ENCODE data around the gene ACIN1.

Gene ACIN1

DNA sequence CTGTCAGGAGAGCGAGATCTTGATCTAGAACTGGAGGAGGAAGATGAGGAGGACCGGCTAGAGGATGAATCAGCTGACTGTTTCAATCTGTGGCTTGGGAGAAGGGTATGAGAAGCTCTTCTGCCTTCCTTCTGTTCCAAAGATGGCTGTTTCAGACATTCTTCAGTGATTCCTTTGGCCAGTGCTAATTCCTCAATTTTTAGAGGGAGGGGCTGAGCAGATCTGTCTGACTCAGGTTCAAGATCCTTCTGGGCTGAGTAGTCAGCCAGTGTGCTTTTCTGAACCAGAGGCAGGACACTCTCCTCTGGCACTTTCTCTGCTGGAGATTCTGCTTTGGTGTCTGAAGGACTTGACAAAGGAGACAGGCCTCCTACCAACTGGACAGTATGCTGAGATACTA lies 15.2 kb downstream of the ACIN1 start:
- DNase-seq (ENCODE audit: low read depth), result no peak

- DNase-seq (ENCODE audit: low read depth), result no peak
These were observed 16.2 kb downstream of the ACIN1 start for GRCh38 chr14:23078692-23079116.

DNA sequence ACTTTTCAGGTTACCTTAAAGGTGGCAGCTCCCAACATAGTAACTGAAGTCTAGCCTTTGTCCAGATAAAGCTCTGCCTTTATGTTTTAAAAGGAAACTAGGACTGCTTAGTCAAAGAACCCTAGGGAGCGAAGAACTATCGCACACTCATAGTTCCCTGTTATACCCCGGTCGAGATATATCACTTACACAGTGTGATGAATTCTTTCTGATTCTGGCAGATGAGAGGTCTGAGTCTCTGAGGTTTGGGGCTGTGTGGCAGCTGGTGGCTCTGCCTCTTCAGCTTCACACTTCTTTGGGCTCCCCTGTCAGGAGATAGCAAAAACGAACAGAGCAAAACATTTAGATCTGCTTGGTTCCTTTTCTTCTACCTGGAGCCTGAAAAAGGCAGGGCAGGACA lies 17.0 kb downstream of the ACIN1 start:
- DNase-seq (ENCODE audit: low read depth), result no peak

- no peak for DNase-seq (ENCODE audit: low read depth)
These were observed 18.0 kb downstream of the ACIN1 start for GRCh38 chr14:23076785-23077408.

GRCh38 chr14:23074906-23075305 lies 20.0 kb downstream of the ACIN1 start:
- no peak for DNase-seq (ENCODE audit: low read depth)

DNA sequence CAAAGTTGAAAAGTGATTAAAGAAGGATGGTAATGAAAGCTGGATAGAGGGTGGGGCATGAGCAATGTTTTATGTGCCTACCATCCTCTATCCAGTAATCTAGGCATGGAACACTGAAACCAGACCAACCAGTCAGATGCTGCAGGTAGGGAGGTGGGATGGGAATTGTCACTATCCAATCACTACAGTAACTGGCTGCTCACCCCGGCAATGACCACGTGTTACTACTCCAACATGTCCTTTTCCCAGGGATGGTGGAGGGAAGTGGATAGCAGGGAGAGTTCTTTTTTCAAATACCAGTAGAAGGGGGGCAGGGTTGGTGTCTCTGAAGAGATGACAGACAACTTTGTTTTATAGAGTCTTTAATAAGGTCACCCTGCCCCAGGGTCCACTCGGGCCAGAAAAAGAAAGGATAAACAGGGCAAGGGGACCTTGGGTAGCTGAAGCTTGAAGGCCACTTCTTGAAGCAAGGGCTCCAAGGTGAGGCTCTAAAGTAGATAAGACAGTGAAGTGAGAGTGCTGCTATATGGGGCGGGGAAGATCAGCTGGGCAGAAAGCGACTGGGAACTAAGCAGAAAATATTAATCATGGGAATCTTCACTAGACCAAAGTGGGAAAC lies 22.9 kb downstream of the ACIN1 start:
- DNase-seq (ENCODE audit: low read depth), result no peak

GRCh38 chr14:23071244-23071920 lies 23.6 kb downstream of the ACIN1 start:
- peak; percentile 51 for DNase-seq (ENCODE audit: low read depth)

DNA sequence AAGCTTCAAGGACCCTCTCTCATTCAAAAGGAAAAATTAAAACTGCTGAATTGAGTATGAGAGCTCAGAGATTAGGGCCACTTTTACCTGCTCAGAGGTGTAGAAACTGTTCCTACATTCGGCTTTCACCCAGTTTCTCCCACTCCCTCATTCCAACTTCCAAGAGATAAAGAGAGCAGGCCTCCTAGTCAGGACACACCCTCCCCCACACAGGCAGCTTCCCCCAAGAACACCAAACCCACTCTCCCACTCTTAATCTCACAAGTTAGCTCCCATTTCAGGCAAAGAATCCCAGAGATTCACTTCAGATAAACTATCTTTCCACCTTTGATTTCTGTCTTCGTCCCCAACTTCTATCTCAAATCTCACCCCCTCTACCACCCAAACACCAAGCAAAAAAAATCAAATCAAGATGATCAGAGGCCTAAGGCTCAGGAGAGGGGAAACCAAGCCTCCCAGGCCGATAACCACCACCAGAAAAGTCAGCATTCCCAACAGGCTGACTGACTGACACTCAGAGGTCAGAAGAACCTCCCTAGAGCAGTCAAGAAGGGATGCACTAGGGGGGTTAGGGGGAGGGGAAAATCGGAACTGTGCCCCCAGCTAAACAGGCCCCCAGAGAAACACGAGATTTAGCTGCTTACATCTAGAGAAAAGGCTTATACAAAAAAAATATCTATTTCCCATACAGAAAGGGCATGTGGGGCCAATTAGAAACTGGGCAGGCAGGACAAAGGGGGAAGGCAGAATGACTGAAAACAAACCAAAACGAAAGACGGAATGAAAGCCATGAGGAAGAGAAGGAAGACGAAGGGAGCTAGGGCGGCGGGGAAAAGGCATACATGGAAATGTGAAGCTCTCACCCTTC lies 24.4 kb downstream of the ACIN1 start:
- DNase-seq (ENCODE audit: low read depth), result no peak

GRCh38 chr14:23069413-23069806 lies 25.5 kb downstream of the ACIN1 start:
- DNase-seq (ENCODE audit: low read depth), result no peak

GRCh38 chr14:23068789-23069412 lies 26.0 kb downstream of the ACIN1 start:
- DNase-seq (ENCODE audit: low read depth), result peak; percentile 49

DNA sequence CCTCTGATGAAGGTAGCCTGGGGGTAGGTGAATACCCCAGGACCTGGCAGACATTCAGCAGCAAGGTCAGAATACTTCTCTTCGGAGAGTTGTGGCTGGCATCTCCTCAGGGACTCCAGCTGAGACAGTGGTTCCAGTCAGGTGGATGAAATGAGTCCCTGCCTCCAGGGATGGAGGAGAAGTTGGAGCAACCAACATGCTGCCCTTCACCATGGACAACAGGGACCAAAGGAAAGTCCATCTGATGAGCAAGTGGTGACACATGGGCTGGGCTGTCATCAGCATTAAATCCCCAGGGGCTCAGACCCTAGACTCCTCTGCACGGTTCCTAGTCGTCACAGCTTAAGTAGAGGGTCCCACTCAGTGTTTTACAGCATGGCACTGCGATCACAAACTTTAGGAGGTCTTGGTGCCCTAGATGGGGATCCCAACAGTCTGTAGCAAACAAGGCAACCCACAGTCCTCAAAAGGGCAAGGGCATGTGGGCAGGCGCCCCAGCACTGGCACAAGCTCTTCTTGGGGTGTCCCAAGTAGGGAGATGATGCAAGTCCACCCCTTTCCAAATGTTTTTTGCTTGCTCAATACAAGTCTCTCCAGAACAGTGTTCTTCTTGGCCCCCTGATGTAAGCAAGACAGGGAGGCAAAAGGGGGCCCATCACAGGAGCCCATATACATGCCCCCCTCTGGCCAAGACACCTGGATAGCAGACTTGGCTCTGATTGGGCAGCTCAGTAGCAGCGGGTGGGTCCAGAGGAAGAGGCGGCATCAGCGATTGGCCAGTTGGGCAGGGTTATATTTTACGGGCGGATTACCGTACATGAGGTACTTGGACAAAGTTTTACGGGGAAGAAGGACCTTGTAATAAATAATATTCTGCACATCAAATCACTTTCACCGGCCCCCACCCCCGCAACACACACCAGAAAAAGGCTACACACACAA lies 26.8 kb downstream of the ACIN1 start:
- DNase-seq (ENCODE audit: low read depth), result no peak

- DNase-seq (ENCODE audit: low read depth), result no peak
These were observed 27.8 kb downstream of the ACIN1 start for GRCh38 chr14:23066855-23067744.

DNA sequence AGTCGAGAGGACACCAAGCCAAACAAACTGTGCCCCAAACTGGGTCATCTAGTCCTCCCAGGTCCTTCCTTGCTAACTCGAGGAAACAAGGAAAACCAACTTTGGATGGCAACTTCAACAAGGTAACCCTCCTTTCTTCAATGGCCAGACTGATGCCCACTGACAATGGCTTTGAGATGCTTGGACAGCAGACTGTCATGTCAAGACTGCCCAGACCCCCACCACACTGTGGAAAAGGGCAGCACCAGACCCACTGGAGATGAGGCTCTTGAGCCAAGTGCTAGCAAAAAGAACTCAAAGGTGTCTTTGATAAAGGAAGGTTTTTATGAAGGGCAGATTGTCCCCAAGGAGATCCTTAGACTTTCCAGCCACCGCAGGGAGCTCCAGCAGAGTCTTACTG lies 28.6 kb downstream of the ACIN1 start:
- no peak for DNase-seq (ENCODE audit: low read depth)

DNA sequence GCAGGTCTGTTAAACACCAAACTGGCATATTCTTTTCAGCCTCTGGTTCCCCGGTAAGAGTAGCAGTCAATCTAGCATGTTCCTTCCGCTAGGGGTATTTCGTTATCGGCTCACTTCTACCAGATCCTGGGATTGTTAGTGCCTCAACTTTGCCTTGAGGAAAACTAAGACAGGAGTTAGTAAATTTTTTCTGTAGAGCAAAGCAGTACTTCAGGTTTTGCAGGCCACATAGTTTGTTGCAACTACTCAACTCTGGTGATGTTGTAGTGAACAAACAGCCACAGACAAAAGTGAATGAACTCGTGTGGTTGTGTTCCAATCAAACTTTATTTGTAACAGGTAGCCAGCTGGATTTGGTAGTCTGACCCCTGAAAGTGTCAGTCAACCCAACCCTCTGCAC lies 31.3 kb downstream of the ACIN1 start:
- no peak for DNase-seq (ENCODE audit: low read depth)

GRCh38 chr14:23062002-23062401 lies 32.9 kb downstream of the ACIN1 start:
- DNase-seq (ENCODE audit: low read depth), result no peak

DNA sequence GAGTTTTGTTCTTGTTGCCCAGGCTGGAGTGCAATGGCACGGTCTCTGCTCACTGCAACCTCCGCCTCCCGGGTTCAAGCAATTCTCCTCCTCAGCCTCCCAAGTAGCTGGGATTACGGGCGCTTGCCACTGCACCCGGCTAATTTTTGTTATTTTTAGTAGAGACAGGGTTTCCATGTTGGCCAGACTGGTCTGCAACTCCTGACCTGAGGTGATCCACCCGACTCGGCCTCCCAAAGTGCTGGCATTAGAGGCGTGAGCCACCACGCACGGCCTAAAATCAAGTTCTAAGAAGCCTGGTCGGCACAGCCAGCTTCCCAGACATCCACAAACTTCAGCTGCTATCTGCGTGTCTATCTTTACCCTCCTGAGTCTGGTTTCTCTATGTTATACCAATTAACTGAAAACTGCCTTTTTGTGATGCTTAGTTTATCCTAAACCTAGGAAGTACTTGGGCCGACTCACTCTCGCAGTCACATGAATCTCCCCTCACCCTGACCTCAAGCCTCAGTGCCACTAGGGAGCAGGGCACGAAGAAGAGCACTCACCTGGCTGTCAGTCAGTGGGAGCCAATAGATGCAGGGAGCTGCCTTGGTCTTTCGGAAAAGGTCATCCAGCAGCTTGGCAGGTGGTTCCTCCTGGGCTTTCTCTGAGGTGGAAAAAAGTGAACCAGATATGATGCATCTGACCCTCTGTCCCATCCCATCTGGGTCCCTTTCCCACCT lies 34.2 kb downstream of the ACIN1 start:
- no peak for DNase-seq (ENCODE audit: low read depth)

DNA sequence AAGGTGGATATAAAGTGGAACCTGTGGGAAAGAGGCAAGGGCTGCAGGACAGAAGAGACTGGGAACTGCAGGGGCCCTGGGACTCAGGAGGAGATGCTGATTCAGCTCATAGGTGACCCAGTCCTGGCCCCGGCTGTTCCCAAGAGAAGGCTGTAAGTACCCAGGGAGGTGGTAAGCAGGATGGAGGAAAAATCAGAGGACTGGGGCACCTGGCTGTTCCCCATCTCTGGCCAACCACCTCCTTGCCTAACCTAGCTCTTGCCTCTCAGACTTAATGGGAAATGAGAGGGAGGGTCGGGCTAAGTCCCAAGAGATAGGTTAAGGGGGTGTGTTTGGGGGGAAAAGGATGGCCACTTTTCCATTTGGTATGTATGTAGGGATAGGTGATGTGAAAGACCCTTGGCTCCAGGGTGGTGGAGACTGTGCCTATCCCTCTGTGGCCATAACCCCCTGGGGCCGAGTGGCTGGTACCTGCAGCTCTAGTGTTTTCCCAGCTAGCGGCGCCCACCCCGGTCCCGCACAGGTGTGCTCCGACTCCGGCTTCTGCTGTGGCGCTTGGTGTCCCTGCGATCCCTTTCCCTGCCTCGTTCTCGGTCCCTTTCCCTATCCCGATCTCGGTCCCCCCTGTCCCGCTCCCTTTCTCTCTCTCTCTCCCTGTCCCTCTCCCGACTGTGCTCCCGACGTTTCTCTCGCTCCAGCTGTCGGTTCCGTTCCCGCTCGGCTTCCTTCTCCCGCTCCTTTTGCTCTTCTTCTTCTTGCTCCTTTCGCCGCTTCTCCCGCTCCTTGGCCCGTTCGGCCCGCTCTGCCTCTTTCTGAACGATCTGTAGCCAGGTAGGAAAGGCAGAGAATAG lies 36.1 kb downstream of the ACIN1 start:
- no peak for DNase-seq (ENCODE audit: low read depth)
